ENCODE data around the gene SLC12A2.

The SLC12A2 gene

GRCh38 chr5:128192368-128192767, 108.8 kb downstream of the SLC12A2 start:
- Histone ChIP-seq H4K20me1 (ENCODE audit: insufficient read depth, low read length) (no peaks in the 10 kb centered on the region), H3K4me1 (ENCODE audit: low read length) (no peaks in the 10 kb centered on the region), H3K27ac (ENCODE audit: low read length) (no peak overlapping the region), H2AFZ (ENCODE audit: low read depth, low read length) (no peak overlapping the region), H3K9ac (ENCODE audit: low read length) (no peak overlapping the region), H3K9me3 (ENCODE audit: insufficient read depth, low read length) (no peaks in the 10 kb centered on the region), H3K4me2 (ENCODE audit: low read length) (no peak overlapping the region), H3K79me2 (ENCODE audit: low read length) (no peaks in the 10 kb centered on the region), H3K36me3 (replicated peaks; ENCODE audit: low read depth, low read length) (no peaks in the 10 kb centered on the region), H3K4me3 (ENCODE audit: low read length) (no peak overlapping the region), H3K27me3 (ENCODE audit: low read depth, low read length) (no peaks in the 10 kb centered on the region)
- TF ChIP-seq EZH2phosphoT487 (IDR thresholded peaks at IDR 0.05; ENCODE audit: low read depth) (no peak), CTCF (IDR thresholded peaks at IDR 0.05; ENCODE audit: low read depth, low read length) (no peak)

- no peak overlapping the region for H3K4me3 ChIP-seq (ENCODE audit: low read length)
- H3K27me3 ChIP-seq (ENCODE audit: low read depth, low read length): no peaks in the 10 kb centered on the region
- H3K4me2 ChIP-seq (ENCODE audit: low read length): no peak overlapping the region
- TF ChIP-seq CTCF (IDR thresholded peaks at IDR 0.05; ENCODE audit: low read depth, low read length) (no peak), EZH2phosphoT487 (IDR thresholded peaks at IDR 0.05; ENCODE audit: low read depth) (no peak)
- H3K36me3 ChIP-seq (replicated peaks; ENCODE audit: low read depth, low read length): no peaks in the 10 kb centered on the region
- no peaks in the 10 kb centered on the region for H3K9me3 ChIP-seq (ENCODE audit: insufficient read depth, low read length)
- no peaks in the 10 kb centered on the region for H4K20me1 ChIP-seq (ENCODE audit: insufficient read depth, low read length)
- no peak overlapping the region for H3K27ac ChIP-seq (ENCODE audit: low read length)
- H3K79me2 ChIP-seq (ENCODE audit: low read length): no peaks in the 10 kb centered on the region
- no peak overlapping the region for H3K9ac ChIP-seq (ENCODE audit: low read length)
- H3K4me1 ChIP-seq (ENCODE audit: low read length): peaks cover 4% of the 10 kb centered on the region
- no peak overlapping the region for H2AFZ ChIP-seq (ENCODE audit: low read depth, low read length)
Observed at GRCh38 chr5:128193665-128194390, 110.3 kb downstream of the SLC12A2 start.

GRCh38 chr5:128195316-128195715, 111.8 kb downstream of the SLC12A2 start:
- H3K27ac ChIP-seq (ENCODE audit: low read length): no peak overlapping the region
- no peak overlapping the region for H3K4me3 ChIP-seq (ENCODE audit: low read length)
- no peaks in the 10 kb centered on the region for H3K27me3 ChIP-seq (ENCODE audit: low read depth, low read length)
- H3K9ac ChIP-seq (ENCODE audit: low read length): no peak overlapping the region
- no peaks in the 10 kb centered on the region for H3K9me3 ChIP-seq (ENCODE audit: insufficient read depth, low read length)
- no peak overlapping the region for H3K4me2 ChIP-seq (ENCODE audit: low read length)
- H3K79me2 ChIP-seq (ENCODE audit: low read length): no peaks in the 10 kb centered on the region
- TF ChIP-seq CTCF (IDR thresholded peaks at IDR 0.05; ENCODE audit: low read depth, low read length): no peak
- no peak for TF ChIP-seq EZH2phosphoT487 (IDR thresholded peaks at IDR 0.05; ENCODE audit: low read depth)
- no peak overlapping the region for H2AFZ ChIP-seq (ENCODE audit: low read depth, low read length)
- no peaks in the 10 kb centered on the region for H4K20me1 ChIP-seq (ENCODE audit: insufficient read depth, low read length)
- H3K36me3 ChIP-seq (replicated peaks; ENCODE audit: low read depth, low read length): no peaks in the 10 kb centered on the region
- peaks cover 4% of the 10 kb centered on the region for H3K4me1 ChIP-seq (ENCODE audit: low read length)

- no peak overlapping the region for H3K27ac ChIP-seq (ENCODE audit: low read length)
- no peaks in the 10 kb centered on the region for H3K27me3 ChIP-seq (ENCODE audit: low read depth, low read length)
- no peaks in the 10 kb centered on the region for H3K36me3 ChIP-seq (replicated peaks; ENCODE audit: low read depth, low read length)
- no peaks in the 10 kb centered on the region for H3K9me3 ChIP-seq (ENCODE audit: insufficient read depth, low read length)
- H3K79me2 ChIP-seq (ENCODE audit: low read length): no peaks in the 10 kb centered on the region
- H3K4me3 ChIP-seq (ENCODE audit: low read length): no peak overlapping the region
- no peak overlapping the region for H3K9ac ChIP-seq (ENCODE audit: low read length)
- H4K20me1 ChIP-seq (ENCODE audit: insufficient read depth, low read length): no peaks in the 10 kb centered on the region
- H3K4me1 ChIP-seq (ENCODE audit: low read length): peaks cover 6% of the 10 kb centered on the region
- H2AFZ ChIP-seq (ENCODE audit: low read depth, low read length): no peak overlapping the region
- TF ChIP-seq EZH2phosphoT487 (IDR thresholded peaks at IDR 0.05; ENCODE audit: low read depth): no peak
- TF ChIP-seq CTCF (IDR thresholded peaks at IDR 0.05; ENCODE audit: low read depth, low read length): no peak
- no peak overlapping the region for H3K4me2 ChIP-seq (ENCODE audit: low read length)
Observed at GRCh38 chr5:128196080-128196479, 112.5 kb downstream of the SLC12A2 start.
